COLO668 (cell line): ENCODE results near the gene TRIM62.
"Not testable (repeated sequence)": the region's sequence is repeated elsewhere in the genome, so short reads cannot be mapped to it uniquely, and the experiment has no call there.

ENCODE experiments used
- DNase-seq: peaks from one replicate; lab custom pipeline; 2025; ENCODE audit not compliant: unreplicated experiment; lab: John Stamatoyannopoulos, UW

Gene TRIM62

GRCh38 chr1:33111965-33112364 is 69.9 kb downstream of the TRIM62 start:
- DNase-seq = no peak

- DNase-seq = no peak
Measured at GRCh38 chr1:33110477-33110876, 71.4 kb downstream of the TRIM62 start.

GRCh38 chr1:33100119-33100415 is 81.8 kb downstream of the TRIM62 start:
- not testable (repeated sequence) for DNase-seq

DNA sequence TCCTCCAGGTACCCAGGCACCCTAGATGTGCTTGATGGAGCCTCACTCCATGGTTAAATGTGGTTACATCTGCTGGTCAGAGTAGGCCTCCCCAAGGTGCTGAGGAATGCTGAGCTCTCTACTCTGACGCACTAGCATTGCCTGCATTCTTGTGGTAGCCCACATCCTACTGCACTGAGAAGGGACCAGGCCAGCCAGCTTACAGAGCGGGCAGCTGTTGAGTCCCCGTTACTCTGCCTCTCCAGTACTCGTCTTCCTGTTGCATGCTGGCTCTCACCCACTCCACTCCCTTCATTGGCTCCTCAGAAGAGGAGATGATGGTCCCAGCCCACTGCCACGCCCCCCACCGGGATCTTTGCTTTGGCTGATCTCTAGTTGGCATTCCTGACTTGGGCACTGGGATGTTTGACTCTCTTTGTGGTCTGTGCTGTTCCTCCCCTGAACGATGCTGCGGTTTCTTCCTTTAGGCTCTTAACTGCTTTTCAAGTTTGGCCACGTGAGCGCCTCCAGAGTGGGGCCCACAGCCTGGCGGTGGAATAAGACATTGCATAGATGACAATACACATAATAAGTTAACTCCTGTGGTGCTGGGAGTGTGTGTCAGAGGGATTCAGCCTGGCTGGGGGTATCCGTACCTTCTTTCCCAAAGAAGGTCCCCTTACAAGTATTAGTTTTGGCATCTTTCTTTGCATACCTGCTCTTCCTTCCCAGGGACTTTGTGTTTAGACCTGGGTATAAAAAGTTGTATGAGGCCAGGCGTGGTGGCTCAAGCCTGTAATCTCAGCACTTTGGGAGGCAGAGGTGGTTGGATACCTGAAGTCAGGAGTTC is 82.3 kb downstream of the TRIM62 start:
- DNase-seq = no peak

- DNase-seq = no peak
Measured at GRCh38 chr1:33098371-33098770, 83.5 kb downstream of the TRIM62 start.

GRCh38 chr1:33097762-33098161 is 84.1 kb downstream of the TRIM62 start:
- DNase-seq = no peak

DNA sequence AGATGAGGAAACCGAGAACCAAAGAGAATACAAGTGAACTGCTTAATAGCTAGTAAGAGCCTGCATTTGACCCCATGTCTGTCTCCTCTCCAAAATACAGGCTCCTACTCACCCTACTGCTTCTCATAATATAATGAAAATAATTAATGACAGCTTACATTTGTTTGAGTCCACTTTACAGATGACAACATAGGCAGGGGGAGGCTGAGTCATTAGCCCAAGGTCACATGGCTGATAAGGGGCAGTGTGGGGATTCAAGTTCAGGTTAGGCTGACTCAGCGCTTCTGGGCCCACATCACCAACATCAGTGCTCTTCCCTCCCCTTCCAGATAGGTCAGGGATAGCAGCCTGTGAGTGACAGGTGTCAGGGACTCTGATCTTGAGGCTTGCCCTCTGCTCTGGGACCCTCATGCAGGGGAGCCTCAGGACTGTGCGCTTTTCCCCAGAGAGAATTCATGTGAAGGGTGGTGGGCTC is 84.7 kb downstream of the TRIM62 start:
- no peak for DNase-seq

DNA sequence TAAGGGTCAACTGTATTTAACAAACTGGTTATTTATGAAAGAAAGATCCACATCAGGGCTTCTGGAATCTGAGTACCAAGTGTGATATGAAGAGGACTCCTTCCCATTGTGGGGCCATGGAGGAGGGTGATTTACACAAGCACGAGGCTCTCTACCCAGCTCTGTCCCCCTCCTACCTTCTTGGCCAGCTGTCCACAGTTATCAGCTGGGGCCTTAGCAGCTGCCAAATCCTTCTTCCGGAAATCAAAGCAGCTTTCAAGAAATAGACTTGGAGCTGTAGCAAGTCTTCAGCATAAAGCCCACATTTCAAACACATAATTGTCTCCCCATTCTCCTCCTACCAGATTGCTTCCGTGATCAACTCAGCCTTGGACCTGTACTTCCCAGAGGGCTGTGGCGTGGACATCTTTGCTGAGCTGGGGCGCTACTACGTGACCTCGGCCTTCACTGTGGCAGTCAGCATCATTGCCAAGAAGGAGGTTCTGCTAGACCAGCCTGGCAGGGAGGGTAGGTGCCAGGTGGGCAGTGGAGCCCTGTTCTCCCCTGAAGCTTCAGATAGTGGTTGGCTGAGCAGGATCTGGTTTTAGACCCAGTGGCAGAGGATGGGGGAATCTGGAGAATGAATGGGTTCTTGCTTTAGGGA is 85.4 kb downstream of the TRIM62 start:
- DNase-seq = no peak
